HPDE6-E6E7 (cell line): ENCODE measurements around the gene DNMT3A.
"Not testable (repeated sequence)": the region's sequence is repeated elsewhere in the genome, so short reads cannot be mapped to it uniquely, and the experiment has no call there.

Experiments used
- DNase-seq: peaks from one replicate; pipeline ENCODE4 v3.0.0; 2011; ENCODE audit warnings: missing footprints; ENCODE audit errors: extremely low spot score

The DNMT3A gene

GRCh38 chr2:25210923-25211322, 130.8 kb downstream of the DNMT3A start:
- DNase-seq, result not testable (repeated sequence)

GRCh38 chr2:25207078-25207545, 134.6 kb downstream of the DNMT3A start:
- no peak for DNase-seq

GRCh38 chr2:25204190-25204838, 137.4 kb downstream of the DNMT3A start:
- DNase-seq, result no peak

- no peak for DNase-seq
These were observed 139.4 kb downstream of the DNMT3A start for GRCh38 chr2:25202275-25202674.

GRCh38 chr2:25201794-25202193, 139.9 kb downstream of the DNMT3A start:
- no peak for DNase-seq

- DNase-seq, result no peak
These were observed 140.5 kb downstream of the DNMT3A start for GRCh38 chr2:25201265-25201664.

GRCh38 chr2:25198576-25198975, 143.1 kb downstream of the DNMT3A start:
- DNase-seq, result no peak

GRCh38 chr2:25198209-25198525, 143.6 kb downstream of the DNMT3A start:
- no peak for DNase-seq

- no peak for DNase-seq
These were observed 144.2 kb downstream of the DNMT3A start for GRCh38 chr2:25197336-25198208.

GRCh38 chr2:25194576-25195122, 147.1 kb downstream of the DNMT3A start:
- no peak for DNase-seq

- no peak for DNase-seq
These were observed 151.2 kb downstream of the DNMT3A start for GRCh38 chr2:25190536-25190935.

GRCh38 chr2:25188405-25188804, 153.3 kb downstream of the DNMT3A start:
- no peak for DNase-seq

GRCh38 chr2:25187729-25188350, 153.9 kb downstream of the DNMT3A start:
- DNase-seq, result no peak

GRCh38 chr2:25184254-25184653, 157.5 kb downstream of the DNMT3A start:
- DNase-seq, result peak; percentile 49

GRCh38 chr2:25178976-25179375, 162.7 kb downstream of the DNMT3A start:
- DNase-seq, result no peak
